ENCODE data around the gene NGEF.

DNA sequence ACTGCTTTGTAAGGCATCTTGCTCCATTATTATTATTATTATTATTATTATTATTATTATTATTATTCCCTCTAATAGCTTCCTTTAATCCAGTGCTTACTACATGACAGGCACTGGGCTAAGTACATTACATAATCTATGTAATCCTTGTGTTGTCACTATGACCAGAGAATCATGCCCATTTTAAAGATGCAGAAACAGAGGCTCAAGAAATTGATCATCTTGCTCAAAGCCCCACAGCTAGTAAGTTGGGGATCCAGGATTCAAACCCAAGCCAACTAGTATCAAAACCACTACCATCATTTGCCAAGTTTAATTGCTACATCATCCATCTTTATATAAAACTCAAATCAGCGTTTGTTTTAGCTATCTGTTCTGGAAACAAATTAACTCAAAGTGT is 594 bp upstream of the NGEF start:
- TF ChIP-seq, protein P1, sequence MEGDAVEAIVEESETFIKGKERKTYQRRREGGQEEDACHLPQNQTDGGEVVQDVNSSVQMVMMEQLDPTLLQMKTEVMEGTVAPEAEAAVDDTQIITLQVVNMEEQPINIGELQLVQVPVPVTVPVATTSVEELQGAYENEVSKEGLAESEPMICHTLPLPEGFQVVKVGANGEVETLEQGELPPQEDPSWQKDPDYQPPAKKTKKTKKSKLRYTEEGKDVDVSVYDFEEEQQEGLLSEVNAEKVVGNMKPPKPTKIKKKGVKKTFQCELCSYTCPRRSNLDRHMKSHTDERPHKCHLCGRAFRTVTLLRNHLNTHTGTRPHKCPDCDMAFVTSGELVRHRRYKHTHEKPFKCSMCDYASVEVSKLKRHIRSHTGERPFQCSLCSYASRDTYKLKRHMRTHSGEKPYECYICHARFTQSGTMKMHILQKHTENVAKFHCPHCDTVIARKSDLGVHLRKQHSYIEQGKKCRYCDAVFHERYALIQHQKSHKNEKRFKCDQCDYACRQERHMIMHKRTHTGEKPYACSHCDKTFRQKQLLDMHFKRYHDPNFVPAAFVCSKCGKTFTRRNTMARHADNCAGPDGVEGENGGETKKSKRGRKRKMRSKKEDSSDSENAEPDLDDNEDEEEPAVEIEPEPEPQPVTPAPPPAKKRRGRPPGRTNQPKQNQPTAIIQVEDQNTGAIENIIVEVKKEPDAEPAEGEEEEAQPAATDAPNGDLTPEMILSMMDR (IDR thresholded peaks at IDR 0.05; ENCODE audit: low read length): no peak
- no peak for TF ChIP-seq EZH2 (IDR thresholded peaks at IDR 0.05; ENCODE audit: borderline replicate concordance, low read length)

Measured in OCI-LY1 (cell line).